NCI-H748 treated with DMSO at 0.1 percent for 48 hours (cell line): ENCODE data around the gene RYK.
"Not testable (repeated sequence)": the region's sequence is repeated elsewhere in the genome, so short reads cannot be mapped to it uniquely, and the experiment has no call there.

Experiments
- DNase-seq: peaks from one replicate; lab custom pipeline; 2025; lab: John Stamatoyannopoulos, UW

RYK gene

DNA sequence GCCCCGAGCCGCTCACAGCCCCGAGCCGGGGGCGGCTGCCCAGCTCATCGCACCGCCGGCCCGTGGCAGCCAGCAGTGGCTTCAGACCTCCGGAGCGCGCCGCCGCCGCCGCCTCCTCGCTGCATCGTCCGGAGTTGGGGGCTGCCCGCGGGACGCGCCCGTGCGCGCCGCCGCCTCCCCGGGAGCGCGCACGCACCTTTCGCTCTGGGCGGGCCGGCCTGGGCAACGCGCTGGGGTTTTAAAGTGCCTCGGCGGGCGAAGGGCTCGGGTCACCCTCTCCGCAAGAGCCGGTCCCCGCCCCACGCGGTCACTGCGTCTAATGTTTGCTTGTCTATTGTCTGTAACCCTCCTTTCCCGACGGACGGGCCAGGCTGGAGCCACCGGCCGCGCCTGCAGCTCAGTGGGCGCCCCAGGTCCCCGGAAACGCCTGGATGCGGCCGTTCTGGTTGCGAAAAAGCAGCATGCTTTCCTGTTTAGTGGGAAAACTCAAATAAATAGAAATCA, at the start of gene RYK:
Gene RYK (minus strand): TSS at position 143 of the 504 bp plus-strand sequence. CDS start 205 bp downstream, outside the sequence.
- DNase-seq = peak; percentile 49

- DNase-seq = no peak
These were observed 49.2 kb upstream of the RYK start for GRCh38 chr3:134299888-134300206.

GRCh38 chr3:134299185-134299887, 48.7 kb upstream of the RYK start:
- DNase-seq = no peak

DNA sequence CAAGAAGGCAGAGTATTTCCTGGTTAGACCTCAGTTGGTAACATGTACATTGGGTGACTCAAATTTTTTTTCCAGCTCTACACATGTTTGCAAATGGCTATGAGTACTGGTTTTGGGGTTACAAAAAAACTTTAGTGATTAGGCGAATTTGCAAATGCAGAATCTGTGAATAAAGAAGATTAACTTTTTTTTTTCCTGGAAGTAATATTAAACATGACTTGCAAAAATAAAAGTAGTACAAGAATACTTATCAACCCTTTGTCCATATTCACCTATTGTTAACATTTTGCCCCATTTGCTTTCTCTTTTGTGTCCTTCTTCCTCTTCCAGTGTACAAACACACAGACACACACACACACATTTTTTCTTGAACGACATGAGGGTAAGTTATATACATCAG, 47.6 kb upstream of the RYK start:
- no peak for DNase-seq

DNA sequence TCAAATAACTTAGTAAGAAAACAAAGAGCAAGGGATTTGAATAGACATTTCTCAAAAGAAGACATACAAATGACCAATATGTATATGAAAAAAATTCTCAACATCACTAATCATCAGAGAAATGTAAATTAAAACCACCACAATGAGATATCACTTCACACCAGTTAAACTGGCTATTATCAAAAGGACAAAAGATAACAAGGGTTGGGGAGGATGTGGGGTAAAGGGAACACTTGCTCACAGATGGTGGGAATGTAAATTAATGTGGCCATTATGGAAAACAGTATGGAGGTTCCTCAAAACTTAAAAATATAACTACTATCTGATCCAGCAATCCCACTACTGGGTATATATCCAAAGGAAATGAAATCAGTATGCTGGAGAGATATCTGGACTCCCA, 46.0 kb upstream of the RYK start:
- DNase-seq = no peak

DNA sequence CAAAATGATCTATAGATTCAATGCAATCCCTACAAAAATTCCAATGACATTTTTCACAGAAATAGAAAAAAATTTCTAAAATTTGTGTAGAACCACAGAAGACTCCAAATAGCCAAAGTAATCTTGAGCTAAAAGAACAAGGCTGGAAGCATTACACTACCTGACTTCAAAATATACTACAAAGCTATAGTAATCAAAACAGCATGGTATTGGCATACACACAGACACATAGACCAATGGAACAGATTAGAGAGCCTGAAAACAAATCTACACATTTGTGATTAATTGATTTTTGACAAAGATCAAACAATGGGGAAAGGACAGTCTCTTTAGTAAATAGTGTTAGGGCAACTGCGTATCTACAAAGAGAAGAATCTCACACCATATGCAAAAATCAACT, 45.3 kb upstream of the RYK start:
- no peak for DNase-seq

DNA sequence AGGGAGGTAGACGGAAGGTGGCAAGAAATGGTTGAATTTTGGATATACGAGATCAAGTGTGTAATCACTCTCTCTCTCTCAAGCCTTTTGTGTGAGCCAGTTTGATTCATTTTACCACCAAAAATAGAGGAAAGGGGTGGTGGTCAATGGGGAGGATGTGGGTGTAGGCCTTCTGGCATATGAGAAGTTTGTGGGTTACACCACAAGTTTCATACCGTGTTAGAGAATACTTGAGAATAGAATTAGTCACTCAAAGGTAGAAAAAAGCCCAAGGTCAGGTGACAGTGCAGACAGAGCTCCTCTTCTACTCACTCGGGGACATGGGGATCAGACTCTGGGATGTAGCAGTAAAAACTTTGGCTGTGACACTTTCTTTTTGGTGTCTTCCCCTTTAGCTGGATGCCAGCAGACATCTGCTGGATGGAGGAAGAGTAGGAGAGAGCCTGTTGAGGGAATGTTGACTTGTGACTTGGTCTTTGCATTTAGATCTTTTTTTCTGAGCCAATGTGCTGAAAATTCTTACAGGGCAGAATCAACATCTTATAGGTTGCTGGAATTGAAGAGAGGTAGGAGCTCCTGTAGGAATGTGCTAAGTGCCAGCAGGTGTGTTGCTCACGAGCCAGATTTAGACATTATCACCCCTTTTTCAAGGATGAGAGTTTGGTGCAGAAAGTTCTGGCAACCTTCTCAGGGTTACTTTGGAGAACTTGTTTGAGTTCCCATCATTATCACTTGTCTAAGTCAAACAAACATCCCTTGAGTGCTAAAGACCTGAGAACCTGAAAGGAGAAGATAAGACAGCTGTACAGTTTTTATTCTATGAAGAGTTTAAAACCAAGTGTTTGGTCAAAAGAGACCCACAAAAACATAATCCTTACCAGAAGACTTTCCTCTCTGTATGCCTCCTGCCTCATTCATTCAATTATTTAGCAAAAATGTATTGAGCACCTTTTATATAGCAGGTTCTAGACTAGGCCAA, 43.9 kb upstream of the RYK start:
- no peak for DNase-seq

DNA sequence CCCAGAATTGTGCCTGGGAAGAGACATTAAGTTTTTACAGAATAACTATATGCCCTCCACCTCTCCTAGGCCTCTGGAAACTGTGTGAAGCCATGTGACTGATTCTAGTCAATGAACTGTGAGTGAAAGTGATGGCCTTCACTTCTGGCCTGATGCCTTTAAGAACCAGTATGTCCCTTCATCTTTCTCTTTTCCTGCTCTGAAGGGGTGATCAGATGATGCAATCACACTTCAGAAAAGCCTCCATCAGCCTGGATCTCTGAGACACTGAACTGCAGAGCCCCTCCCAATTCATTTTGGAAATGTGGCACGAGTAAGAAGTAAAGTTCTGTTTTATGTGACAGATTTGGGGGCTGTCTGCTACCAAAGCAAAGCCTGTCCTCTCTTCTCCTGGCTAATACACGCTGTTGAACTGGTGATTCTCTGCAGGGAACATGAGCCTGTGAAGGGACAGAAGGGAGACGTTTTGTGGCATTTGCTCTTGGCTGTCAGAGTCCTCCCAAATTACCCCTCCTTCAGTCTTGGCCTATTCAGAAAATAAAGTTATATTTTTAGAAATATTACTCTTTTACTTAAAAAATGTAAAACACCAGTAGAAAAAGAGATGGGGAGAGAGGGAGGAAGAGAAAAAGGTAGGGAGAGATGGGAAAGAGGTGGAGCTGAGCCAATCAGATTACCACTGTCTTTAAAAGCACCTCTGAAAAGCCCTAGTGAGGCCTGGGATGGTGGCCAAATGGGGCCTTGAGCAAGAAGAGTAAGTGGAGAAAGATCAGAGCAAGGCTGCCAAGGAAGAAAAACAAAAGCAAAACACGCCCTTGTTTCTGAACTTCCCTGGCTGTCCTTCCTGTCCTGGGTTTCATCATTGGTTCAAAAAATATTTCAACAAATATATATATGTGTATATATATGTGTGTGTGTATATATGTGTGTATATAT, 40.9 kb upstream of the RYK start:
- DNase-seq = no peak

DNA sequence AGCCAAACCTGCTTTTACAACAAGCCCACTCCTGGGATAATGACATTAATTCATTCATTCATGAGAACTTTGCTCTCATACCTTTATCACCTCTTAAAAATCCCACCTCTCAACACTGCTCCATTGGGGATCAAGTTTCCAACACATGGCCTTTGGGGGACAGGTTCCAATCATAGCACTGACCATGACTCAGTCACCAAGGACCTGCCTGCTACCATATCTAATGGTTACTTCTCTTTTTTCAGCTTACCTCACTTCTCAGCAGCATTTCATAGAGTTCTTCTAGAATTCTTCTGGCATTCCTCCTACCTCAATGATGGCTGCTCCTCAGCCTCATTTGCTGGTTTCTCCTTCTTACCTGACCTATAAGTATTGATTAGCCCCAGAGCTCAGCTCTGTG, 36.9 kb upstream of the RYK start:
- DNase-seq = no peak

DNA sequence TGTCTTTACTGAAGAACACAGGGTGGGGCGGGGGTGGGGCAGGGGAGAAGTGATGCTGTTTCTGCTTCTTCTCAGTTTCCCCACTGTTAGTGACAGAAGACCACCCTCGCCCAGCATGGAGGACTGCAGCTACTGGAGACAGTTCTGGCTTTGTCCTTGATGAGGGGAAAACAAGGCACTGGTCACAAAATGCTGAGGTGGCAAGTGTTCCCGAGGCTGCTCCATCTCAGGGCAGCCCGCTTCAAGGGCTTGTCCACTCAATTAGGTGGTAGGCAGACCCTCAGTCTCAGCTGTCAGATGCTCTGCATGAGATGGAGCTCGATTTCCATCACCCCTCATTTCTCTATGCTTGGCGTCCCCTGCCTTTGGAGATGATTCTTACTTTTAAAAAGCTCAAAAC, 33.8 kb upstream of the RYK start:
- DNase-seq = no peak

GRCh38 chr3:134282659-134283047, 32.0 kb upstream of the RYK start:
- DNase-seq = no peak

DNA sequence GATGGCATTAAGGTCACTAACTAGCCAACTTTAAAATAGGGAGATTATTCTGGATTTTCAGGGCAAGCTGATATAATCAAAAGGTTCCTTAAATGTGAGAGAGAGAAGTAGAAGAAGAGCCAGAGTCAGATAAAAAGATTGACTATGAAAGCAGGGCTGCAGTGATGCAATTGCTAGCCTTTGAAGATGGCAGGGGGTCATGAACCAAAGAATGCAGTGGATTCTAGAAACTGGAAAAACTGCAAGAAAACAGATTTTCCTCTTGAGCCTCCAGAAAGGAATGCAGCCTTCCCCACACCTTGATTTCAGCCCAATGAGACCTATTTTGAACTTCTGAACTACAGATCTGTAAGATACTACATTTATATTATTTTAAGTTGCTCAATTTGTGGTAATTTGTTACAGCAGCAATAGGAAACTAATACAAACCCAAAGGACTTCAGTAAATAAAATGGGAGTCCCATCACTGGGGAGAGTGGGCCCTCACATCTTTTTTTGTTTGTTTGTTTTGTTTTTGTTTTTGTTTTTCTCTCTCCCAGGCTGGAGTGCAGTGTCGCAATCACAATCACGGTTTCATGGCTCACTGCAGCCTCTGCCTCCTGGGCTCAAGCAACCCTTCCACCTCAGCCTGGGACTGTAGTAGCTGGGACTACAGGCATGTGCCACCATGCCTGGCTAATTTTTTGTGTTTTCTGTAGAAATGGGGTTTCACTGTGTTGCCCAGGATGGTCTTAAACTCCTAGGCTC, 31.4 kb upstream of the RYK start:
- no peak for DNase-seq

DNA sequence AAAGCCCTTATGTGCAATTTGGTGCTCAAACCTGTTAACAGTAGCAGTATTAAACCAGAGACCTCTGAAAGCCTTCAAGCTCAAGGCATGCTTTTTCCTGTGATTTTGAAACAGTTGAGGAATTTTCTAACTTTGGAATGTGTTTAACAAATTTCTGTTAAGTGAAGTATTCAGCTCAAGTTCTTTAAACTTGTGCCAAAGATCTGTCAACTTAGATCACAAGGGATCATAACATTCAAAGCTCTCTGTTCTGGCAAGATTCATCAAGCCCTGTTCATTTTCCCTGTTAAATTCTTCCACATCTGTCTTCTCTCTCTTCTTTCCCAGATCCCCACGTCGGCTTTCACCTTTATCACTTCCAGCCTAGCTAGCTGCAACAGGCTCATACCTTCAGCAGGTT, 28.8 kb upstream of the RYK start:
- DNase-seq = no peak

GRCh38 chr3:134277066-134277660, 26.5 kb upstream of the RYK start:
- DNase-seq = no peak

GRCh38 chr3:134276086-134276485, 25.4 kb upstream of the RYK start:
- no peak for DNase-seq

- not testable (repeated sequence) for DNase-seq
These were observed 24.5 kb upstream of the RYK start for GRCh38 chr3:134275110-134275509.

GRCh38 chr3:134274571-134274970, 23.9 kb upstream of the RYK start:
- no peak for DNase-seq

DNA sequence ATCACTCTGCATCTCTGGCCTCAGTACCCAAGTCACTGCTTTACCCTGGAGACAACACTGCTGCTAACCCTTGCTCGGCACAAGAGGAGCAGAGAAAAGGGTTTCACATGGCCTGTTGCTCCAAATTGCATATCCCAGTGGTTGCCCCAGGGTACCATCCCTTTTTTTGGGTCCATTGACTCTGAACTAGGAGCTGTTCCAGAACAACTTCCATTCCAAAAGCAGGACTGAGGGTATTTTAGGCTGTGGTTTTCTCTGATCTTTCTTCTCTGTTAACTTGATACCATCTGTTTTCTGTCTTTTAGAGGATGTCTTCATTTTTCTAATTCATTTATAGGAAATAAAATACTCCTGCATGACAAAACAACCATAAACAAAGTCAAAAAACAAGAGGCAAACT, 17.3 kb upstream of the RYK start:
- DNase-seq = no peak

DNA sequence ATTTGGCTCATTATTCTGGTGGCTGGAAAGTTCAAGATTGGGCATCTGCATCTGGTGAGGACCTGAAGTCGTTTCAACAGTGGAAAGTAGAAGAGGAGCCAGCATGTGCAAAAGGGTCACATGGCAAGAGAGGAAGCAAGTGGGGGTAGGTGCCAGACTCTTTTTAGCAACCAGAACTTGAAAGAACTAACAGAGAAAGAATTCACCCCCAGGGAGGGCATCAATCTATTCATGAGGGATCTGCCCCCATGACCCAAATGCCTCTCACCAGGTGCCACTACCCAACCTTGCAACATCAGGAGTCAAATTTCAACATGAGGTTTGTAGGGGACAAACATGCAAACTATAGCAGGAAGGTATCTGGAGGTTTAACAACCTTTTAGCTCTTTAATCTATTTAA, 10.3 kb upstream of the RYK start:
- DNase-seq = no peak

- no peak for DNase-seq
These were observed 8.2 kb upstream of the RYK start for GRCh38 chr3:134258761-134259347.

GRCh38 chr3:134255404-134255803, 4.7 kb upstream of the RYK start:
- no peak for DNase-seq
